D721Med (cell line): ENCODE data around the gene DUXA.
"Not testable (repeated sequence)": the region's sequence is repeated elsewhere in the genome, so short reads cannot be mapped to it uniquely, and the experiment has no call there.

Experiments used
- DNase-seq: peaks from one replicate; pipeline ENCODE4 v3.0.0; 2011; ENCODE audit warnings: low spot score; ENCODE audit not compliant: insufficient read length
- FAIRE-seq: peaks from 2 replicates; lab custom pipeline; 2011; peaks lifted over from hg19 to GRCh38; lab: Jason Lieb, UNC
- TF ChIP-seq, protein P1 (sequence below): IDR thresholded peaks from 2 replicates; pipeline ENCODE4 v1.5.1; 2012; ENCODE audit warnings: mild to moderate bottlenecking, control low read depth; ENCODE audit not compliant: insufficient read depth; ENCODE audit errors: missing control alignments

Gene DUXA

DNA sequence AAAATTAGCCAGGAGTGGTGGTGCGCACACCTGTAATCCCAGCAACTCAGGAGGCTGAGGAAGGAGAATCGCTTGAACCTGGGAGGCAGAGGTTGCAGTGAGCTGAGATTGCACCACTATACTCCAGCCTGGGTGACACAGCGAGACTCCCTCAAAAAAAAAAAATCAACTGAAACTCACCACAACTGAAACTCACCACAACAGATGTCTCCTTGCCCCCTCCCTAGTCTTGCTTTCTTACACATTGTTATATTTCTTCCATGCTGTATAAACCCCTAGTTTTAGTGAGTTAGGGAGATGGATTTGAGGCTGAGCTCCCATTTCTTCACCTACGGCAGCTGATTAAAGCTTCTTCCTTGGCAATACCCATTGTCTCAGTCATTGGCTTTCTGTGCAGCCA is 25.6 kb downstream of the DUXA start:
- no peak for DNase-seq
- no peak for FAIRE-seq
- TF ChIP-seq, protein P1, sequence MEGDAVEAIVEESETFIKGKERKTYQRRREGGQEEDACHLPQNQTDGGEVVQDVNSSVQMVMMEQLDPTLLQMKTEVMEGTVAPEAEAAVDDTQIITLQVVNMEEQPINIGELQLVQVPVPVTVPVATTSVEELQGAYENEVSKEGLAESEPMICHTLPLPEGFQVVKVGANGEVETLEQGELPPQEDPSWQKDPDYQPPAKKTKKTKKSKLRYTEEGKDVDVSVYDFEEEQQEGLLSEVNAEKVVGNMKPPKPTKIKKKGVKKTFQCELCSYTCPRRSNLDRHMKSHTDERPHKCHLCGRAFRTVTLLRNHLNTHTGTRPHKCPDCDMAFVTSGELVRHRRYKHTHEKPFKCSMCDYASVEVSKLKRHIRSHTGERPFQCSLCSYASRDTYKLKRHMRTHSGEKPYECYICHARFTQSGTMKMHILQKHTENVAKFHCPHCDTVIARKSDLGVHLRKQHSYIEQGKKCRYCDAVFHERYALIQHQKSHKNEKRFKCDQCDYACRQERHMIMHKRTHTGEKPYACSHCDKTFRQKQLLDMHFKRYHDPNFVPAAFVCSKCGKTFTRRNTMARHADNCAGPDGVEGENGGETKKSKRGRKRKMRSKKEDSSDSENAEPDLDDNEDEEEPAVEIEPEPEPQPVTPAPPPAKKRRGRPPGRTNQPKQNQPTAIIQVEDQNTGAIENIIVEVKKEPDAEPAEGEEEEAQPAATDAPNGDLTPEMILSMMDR: no peak

DNA sequence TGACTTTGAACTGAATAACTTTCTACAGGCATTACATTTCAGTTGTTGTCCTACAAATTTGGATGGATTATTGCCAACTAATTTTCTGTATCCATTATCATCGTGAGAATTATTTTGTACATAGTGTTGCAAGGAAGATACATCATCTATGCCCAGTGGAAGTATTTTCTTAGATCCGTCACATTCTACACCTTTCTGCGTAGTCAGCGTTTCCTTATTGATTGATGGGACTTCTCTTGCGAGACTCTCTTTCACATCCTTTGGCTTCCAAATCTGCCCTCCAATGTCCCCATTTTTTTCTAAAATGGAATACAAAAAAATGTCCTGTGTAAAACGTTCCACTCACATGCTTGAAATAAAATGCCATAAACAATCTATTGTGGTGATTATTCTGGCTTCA is 31.5 kb downstream of the DUXA start:
- DNase-seq: no peak
- FAIRE-seq: no peak
- TF ChIP-seq, protein P1: no peak

DNA sequence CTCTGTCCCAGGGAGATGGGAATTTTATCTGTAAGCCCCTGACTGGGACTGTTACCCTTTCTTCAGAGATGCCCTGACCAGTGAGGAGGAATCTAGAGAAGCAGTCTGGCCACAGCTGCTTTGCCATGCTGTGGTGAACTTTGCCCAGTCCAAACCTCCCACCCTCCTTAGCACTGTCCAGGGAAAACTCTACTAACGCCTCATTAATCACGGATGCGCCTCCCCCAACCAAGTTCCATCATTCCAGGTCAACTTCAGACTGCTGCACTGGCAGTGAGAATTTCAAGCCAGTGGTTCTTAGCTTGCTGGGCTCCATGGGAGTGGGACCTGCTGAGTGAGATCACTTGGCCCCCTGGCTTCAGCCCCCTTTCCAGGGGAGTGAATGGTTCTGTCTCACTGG is 39.9 kb downstream of the DUXA start:
- not testable (repeated sequence) for DNase-seq, FAIRE-seq

DNA sequence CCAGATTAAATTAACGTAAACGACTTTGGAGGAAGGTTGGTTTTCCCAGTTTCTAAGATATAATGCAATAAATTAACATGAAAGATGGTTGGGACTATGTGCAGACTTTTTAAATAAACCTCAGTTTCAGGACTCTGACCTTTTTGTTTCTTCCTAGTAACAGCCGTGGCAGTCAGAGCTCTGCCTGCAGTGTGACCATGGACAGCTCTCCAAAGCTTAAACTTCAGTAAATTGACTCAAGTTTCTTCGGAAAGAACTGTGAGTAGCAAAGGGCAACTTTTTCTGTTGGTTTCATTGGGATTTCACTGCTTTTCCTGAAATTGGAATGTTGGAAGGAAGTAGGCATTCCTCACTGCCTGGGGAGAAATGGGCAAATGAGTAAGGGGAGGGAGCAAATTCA is 43.4 kb downstream of the DUXA start:
- FAIRE-seq: no peak
- no peak for DNase-seq
- TF ChIP-seq, protein P1: no peak

DNA sequence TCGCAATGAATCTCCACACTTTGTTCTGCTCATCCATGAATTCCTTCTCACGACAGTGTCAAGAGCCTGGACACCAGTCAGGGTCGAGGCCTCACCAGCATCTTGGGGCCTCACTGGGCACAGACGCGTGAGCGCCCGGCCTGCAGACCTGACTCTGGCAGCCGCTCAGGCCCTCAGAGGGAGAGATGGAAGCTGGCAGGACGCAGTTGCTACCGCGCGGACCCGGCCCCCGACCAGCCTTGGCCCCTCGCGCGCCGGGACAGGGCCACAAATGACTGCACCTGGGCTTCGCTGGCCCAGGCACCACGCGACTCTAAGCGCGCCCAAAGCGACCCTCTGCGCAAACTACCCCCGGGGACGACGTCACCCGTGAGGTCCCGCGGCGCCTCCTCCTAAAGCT is 48.4 kb downstream of the DUXA start:
- DNase-seq (no peak), FAIRE-seq (no peak)
- TF ChIP-seq, protein P1: no peak

DNA sequence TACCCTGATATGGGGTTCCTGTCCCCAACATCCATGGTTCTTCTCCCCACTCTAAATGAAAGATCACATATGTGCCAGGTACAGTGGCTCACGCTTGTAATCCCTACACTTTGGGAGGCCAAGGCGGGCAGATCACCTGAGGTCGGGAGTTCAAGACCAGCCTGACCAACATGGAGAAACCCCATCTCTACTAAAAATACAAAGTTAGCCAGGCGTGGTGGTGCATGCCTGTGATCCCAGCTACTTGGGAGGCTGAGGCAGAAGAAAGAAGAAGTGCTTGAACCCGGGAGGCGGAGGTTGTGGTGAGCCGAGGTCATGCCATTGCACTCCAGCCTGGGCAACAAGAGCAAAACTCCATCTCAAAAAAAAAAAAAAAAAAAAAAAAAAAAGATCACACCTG is 53.8 kb downstream of the DUXA start:
- FAIRE-seq, DNase-seq: not testable (repeated sequence)

DNA sequence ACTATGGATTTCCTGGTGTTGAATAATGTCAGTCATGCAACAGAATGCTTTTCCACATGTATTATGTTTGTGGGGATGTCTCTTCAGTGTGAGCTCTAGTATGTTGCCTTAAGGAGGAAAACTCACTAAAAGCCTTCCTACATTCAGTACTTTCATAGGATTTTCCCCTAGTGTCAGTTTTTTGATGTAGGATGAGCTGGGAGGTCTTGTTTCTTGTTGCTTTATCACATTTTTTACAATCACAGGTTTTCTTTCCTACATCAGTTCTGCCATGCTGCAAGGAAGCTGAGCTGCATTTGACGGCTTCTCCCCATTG is 56.0 kb downstream of the DUXA start:
- DNase-seq: no peak
- FAIRE-seq: no peak
- TF ChIP-seq, protein P1: no peak

DNA sequence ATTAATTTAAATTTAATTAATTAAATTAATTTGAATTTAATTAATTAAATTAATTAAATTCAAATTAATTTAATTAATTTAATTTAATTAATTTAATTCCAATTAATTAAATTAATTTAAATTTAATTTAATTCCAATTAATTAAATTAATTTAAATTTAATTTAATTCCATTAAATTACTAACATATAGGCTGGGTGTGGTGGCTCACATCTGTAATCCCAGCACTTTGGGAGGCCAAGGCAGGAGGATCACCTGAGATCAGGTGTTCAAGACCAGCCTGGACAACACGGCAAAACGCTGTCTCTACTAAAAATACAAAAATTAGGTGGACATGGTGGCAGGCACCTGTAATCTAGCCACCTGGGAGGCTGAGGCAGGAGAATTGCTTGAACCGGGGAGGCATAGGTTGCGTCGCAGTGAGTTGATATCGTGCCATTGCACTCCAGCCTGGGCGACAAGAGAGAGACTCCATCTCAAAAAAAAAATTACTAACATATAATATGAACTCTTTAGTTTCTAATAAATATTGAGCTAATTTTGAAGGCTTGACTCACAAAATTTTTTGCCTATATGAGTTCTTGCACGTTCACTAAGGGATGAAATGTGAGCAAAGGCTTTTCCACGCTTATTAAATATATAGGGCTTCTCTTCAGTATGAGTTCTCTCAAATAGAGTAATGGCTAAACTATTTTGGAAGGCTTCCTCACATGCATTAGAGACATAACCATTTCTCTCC is 56.5 kb downstream of the DUXA start:
- TF ChIP-seq, protein P1: no peak
- DNase-seq (no peak), FAIRE-seq (no peak)
